Left renal cortex interstitium (tissue), 4 donors: ENCODE measurements around the gene EML3. TPM values are rescaled to one million over a fixed set of nuclear protein-coding genes. Genes with fewer than 3 reads are reported as not detected.
A peak's percentile ranks its signal among the peaks of the same experiment; 100 is the strongest.
"Not testable (repeated sequence)": the region's sequence is repeated elsewhere in the genome, so short reads cannot be mapped to it uniquely, and the experiment has no call there.

Experiments
- DNase-seq, 4 donors: peaks; one replicate each; pipeline ENCODE4 v3.0.0-alpha.2; 2013; ENCODE audit warnings: low read depth in 4 of 4, low spot score in 2 of 4, missing footprints in 1 of 4
- polyA plus RNA-seq, 4 donors: library from polyadenylated mRNA; unstranded; fragments of 120-200 nt; gene quantifications; one replicate each; pipeline ENCODE4 v1.2.1, GENCODE V29; 2013; ENCODE audit not compliant: insufficient read length in 4 of 4

The EML3 gene, protein sequence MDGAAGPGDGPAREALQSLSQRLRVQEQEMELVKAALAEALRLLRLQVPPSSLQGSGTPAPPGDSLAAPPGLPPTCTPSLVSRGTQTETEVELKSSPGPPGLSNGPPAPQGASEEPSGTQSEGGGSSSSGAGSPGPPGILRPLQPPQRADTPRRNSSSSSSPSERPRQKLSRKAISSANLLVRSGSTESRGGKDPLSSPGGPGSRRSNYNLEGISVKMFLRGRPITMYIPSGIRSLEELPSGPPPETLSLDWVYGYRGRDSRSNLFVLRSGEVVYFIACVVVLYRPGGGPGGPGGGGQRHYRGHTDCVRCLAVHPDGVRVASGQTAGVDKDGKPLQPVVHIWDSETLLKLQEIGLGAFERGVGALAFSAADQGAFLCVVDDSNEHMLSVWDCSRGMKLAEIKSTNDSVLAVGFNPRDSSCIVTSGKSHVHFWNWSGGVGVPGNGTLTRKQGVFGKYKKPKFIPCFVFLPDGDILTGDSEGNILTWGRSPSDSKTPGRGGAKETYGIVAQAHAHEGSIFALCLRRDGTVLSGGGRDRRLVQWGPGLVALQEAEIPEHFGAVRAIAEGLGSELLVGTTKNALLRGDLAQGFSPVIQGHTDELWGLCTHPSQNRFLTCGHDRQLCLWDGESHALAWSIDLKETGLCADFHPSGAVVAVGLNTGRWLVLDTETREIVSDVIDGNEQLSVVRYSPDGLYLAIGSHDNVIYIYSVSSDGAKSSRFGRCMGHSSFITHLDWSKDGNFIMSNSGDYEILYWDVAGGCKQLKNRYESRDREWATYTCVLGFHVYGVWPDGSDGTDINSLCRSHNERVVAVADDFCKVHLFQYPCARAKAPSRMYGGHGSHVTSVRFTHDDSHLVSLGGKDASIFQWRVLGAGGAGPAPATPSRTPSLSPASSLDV
- 10 to 100 TPM; 25.9 to 46.8 (median 41.2) TPM for polyA plus RNA-seq

DNA sequence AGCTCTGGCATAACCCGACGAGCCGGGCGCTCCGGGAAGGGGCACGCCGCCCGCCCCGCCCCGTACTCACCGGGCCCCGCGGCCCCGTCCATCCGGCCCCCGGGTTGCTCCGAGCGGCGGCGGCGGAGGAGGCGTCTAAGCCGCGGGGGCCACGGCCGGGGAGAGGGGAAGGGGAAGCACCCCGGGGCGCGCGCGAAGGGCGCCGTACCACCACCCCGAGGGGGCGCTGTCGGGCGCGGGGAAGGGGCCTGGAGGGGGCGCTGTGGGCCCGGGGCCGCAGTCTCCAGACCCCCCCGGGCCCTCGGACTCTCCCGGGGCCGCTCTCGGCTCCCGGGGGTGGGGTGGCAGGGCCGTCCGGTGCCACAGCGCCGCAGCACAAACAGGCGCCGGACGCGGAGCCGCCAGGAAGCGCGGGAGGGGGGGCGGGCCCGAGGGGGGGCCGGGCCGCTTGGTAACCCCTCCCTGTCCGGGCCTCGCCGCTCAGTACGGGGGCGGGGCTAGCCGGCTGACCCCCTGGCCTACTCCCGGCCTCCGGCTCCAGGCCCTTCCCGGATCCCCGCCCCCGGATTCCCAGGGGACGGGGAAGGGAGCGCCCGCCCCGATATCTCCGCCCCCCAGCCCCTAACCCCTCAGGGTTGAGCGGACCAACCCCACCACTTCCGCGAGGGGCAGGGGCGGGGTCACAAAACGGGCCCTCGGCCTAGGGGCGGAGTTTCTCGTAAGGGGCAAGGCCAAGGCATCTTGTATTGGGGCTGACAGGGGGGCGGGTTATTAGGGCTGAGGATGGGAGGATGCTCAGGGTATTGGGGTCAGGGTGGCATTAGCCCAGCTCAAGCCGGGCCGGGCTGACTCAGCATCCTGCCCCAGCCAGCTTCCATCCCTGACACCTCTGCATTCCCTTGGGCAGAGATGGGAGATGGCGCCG, at the start of gene EML3, which contains the start of gene ROM1:
Gene EML3, minus strand, starts transcription at position 410 of the 925 bp plus-strand sequence. Its CDS starts 318 bp downstream, at position 92.
Gene ROM1, plus strand, starts transcription at position 892 of the 925 bp plus-strand sequence. Its CDS starts 25 bp downstream, at position 917.
- DNase-seq: peak in 1 of 4 donors; percentile 70

DNA sequence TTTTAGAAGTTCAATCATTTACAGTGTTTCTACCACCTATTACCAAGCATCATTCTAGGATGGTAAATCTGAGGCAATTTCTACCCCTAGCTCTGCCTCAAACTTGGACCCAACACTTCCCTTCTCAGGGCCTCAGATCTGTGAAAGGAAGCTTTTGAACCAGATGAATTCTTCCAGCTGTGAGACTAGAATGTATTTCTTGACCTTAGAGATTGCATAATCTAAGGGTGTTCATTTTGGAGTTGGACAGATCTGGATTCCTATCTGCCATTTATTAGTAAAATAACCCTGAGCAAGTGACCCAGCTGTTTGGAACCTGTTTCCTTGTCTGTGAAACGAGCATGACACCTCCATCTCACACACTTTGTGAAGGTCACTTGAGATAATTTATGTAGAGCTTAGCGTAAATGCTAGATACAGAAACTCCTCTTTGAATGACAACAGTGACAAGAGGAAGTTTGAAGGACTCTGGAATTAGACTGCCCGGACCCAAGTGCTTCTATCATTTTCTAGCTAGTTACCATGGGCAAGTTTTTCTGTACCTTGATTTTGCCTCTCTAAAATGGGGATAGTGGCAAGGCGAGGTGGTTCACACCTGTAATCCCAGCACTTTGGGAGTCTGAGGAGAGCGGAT, 44.3 kb upstream of the EML3 start:
- no peak for DNase-seq

GRCh38 chr11:62654297-62654696, 41.7 kb upstream of the EML3 start:
- no peak for DNase-seq

DNA sequence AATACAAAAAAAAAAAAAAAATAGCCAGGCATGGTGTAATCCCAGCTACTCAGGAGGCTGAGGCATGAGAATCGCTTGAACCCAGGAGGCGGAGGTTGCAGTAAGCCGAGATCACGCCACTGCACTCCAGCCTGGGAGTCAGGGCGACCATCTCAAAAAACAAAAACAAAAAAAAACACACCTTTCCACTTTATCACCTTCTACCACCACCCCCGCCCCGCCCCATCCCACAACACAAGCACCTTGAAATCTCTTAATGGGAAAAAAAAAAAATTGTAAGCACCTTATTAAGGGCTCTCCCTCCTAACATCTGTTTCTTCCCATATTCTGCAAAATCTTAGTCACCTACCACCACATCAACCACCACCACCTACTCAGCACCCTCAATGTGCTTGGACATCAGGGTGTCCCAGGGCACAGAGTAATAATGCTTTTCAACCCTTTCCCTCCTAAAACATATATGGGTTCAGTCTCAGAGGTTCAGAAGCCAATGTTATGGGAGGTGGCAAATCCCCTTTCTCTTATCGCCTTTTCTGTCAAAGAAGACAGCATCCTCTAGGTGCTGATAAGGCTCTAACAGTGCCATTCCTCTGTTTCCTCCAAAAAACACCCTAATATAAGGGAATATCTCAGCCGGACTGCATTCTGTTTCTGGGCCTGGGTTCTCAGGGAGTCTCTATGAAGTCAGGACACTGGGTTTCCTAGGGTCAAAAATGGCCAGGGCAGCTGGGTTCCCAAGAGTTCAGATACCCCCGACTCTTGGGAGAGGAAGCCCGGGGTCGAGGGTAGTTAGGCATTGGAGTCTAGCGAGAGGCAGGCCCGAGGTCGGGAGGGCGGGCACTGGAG, 39.8 kb upstream of the EML3 start:
- no peak for DNase-seq

DNA sequence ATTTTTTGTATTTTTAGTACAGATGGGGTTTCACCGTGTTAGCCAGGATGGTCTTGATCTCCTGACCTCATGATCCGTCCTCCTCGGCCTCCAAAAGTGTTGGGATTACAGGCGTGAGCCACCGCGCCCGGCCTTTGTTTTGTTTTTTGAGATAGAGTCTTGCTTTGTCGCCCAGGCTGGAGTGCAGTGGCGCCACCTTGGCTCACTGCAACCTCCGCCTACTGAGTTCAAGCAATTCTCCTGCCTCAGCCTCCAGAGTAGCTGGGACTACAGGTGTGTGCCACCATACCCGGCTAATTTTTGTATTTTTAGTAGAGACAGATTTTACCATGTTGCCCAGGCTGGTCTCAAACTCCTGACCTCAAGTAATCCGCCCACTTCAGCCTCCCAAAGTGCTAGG, 37.7 kb upstream of the EML3 start:
- not testable (repeated sequence) for DNase-seq

- no peak for DNase-seq
These were observed 36.9 kb upstream of the EML3 start for GRCh38 chr11:62649486-62649885.

- DNase-seq: no peak
These were observed 36.4 kb upstream of the EML3 start for GRCh38 chr11:62648967-62649364.

DNA sequence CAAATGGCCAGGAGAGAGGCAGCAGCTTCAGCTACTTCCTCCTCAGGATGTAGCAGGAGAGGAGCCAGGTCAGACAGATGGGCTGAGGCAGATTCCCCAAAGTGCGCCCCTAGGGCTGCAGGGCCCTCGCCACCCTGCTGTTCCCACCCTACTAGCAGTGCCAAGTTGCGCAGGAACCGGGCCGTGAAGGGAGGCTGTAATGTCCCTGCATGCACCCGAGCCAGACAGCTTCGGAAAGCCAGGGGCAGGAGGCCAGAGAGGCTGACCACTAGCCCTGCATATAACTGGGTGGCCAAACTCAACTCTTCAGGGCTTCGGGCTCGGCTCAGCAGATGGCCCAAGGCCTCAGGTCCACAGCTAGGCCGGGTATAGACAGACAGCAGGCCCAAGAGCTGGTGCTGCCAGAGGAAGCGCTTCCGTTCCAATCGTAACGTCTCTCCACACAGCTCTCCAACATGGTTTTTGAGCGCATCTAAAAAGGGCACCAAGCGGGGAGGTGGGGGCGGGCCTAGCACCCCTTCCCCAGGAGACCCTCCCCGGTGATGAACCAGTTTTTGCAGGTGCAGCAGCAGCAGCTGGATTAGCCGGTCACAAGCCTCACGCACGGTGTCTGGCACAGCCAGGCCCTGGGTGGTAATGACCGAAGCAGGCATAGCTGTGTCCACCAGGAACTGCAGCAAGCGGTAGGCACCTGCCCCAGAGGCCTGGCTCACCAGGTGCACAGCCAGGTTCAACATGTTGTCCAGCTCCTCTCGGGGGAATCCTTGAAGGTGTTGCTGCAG, 35.8 kb upstream of the EML3 start:
- DNase-seq: no peak

- DNase-seq: no peak
These were observed 35.0 kb upstream of the EML3 start for GRCh38 chr11:62647609-62648005.

DNA sequence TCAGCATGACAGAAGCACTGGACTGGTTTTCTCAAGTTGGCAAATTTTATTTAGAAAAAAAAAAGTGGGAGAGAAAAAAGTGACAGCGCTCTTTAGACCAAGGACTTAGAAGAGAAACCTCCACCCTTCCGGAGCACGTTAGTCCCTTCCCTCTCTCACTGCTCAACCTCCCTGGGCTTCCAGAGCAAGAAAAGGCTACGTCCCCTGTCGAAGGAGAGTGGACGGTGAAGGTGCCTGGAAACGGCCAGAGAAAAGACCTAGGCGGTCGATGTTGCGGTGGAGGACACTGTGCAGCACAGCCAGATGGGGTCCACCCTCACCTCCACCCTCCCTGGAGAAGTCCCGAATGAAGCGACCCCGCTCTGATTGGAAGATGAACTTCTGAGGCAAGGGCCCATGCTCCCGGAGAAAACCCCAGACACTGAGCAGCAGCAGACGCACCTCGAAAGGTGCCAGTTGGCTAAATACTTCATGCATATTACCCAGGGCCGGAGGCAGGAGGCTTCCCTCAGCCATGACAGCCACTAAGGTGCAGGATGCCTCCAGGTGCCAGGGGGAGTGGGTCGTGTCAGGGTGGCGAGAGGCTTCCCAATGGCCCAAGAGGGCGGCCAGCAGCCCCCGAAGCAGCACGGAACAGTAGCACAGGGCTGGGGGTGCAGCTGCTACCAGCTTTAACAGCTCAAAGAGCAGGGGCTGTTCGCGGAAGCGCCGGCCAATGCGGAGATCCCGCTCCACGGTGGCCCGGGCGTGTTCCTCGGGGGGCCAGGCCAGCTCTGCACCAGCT, 34.4 kb upstream of the EML3 start:
- DNase-seq: no peak

DNA sequence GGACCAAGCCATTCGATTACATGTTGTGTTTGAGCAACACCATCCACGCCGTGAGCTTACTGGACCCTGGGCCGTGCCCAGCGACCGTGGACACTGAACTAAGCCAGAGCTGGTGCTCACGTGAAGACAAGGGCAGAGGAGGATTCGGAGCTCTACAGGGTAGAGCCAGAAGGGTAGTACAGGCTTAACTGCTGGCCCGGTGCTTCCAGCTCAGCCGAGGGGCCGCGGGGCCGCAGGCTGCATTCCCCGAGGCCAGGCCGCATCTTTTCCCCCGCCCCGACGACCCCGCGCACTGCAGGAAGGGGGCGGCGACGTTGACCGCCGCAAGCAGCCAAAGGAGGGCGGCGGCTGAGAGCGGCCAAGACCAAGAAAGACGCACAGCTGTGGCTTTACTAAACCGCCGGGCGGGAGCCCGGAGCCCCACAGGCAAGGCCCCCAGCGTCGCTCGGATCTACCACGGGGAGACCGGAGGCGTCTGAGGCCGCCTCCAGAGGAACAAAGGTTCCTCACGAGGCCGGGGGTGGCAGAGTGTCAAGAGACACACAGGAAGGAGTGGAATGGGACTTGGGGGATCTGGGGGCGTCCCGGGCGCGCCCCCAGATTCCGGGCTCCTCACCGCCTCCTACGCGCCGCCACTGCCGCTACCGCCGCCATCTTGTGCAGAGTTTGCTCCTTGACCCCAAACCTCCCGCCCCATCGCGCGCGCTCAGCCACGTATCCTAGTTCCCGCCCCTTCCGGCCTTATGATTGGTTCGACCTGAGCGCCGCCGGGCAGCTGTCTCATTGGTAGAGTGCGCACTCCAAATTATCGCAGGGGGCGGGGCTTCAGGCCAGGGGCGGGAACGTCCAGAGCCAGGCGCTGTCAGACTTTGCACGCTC, 33.6 kb upstream of the EML3 start, which contains the start of gene GANAB:
Gene GANAB, minus strand, starts transcription at position 668 of the 879 bp plus-strand sequence. Its CDS starts 14 bp downstream, at position 654.
- DNase-seq: peak; percentile 86 to 99 (median 96)

GRCh38 chr11:62645671-62645945, 33.0 kb upstream of the EML3 start:
- DNase-seq: no peak

- DNase-seq: no peak
These were observed 31.6 kb upstream of the EML3 start for GRCh38 chr11:62644220-62644619.

- no peak for DNase-seq
These were observed 19.9 kb upstream of the EML3 start for GRCh38 chr11:62632492-62632891.

GRCh38 chr11:62627713-62628112, 15.1 kb upstream of the EML3 start:
- DNase-seq: no peak

DNA sequence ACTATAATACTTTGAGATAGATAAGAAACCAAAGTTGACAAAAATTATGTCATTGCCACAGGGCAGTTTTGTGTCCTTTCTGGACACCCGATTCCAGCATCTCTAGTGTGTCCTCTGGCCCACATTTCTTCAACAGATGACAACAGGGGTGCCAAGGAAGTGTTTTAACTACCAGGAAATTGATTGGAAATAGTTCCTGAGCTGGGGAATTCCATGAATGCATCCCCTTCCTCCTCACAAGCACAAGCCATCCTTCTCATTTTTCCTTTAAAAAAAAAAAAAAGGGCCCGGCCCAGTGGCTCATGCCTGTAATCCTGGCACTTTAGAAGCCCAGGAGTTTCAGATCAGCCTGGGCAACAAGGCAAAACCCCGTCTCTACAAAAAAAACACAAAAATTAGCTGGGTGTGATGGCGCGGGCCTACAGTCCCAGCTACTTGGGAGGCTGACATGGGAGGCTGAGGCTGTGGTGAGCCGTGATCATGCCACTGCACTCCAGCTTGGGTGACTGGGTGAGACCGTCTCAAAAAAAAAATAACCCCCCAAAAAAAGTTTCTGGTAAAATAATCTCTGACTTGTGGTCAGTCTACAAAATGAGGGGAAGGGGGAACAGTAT, 10.0 kb upstream of the EML3 start:
- DNase-seq: no peak
